ENCODE data around the gene NELFA.

DNA sequence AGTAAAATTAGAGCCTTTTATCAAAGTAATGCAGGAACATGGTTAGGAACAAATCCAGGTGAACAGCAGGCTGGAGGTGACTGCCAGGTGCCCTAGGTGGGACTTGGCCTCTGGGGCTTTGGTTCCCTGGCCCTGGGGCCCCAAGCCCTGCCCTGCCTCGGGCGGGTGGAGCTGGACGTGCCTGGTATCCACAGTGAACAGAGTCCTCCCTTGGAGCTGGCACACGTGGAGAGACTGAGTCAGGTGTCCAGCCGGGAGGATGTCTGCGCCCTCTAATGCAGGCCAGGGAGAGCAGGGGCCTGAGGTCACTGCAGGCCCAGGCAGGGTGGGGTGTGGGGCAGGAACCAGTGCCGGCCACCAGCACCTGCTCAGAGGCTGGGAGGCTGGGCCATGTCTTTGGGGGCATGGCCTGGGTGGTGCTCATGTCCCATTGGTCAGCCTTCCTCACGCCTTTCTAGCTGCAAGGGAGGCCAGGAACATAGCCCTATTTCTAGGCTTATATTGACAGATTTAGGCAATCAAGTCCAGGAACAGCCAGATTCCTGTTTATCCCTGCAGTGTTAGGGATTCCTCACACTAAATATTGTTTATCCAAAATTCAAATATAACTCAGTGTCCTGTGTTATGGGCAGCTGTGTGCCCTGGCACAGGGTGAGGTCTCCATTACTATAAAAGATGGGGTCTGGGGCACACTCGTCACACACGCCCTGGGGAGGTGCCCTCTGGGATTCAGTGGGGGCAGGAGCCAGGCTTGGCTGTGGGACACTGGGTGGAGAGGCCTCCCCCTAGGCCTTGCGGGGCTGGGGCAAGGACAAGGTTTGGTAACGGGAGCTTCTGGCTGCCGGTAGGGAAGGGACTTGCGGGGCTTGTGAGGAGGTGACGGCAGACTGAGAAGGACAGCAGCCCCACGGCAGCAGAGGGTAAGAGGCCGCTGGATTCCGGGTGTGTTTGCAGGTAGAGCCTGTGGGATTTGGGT, 36.1 kb upstream of the NELFA start:
- TF ChIP-seq, protein P1, sequence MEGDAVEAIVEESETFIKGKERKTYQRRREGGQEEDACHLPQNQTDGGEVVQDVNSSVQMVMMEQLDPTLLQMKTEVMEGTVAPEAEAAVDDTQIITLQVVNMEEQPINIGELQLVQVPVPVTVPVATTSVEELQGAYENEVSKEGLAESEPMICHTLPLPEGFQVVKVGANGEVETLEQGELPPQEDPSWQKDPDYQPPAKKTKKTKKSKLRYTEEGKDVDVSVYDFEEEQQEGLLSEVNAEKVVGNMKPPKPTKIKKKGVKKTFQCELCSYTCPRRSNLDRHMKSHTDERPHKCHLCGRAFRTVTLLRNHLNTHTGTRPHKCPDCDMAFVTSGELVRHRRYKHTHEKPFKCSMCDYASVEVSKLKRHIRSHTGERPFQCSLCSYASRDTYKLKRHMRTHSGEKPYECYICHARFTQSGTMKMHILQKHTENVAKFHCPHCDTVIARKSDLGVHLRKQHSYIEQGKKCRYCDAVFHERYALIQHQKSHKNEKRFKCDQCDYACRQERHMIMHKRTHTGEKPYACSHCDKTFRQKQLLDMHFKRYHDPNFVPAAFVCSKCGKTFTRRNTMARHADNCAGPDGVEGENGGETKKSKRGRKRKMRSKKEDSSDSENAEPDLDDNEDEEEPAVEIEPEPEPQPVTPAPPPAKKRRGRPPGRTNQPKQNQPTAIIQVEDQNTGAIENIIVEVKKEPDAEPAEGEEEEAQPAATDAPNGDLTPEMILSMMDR (IDR thresholded peaks at IDR 0.05): no peak
- no peak for TF ChIP-seq POLR2A (IDR thresholded peaks at IDR 0.05)
- TF ChIP-seq POLR2AphosphoS5 (IDR thresholded peaks at IDR 0.05): no peak
- TF ChIP-seq EP300 (IDR thresholded peaks at IDR 0.05; ENCODE audit: low read depth): no peak

Measured in transverse colon (tissue), 4 donors.